ENCODE results near the gene TBC1D14. TPM values are rescaled to one million over a fixed set of nuclear protein-coding genes. Genes with fewer than 3 reads are reported as not detected.

TBC1D14 gene
- total RNA-seq, 2 experiments from 2014 or later, result 38.4 to 44.1 TPM

- Histone ChIP-seq H3K4me1 (ENCODE audit: insufficient read depth, low read length, poor library complexity, severe bottlenecking) (peaks cover 37% of the 10 kb centered on the region), H3K4me3 (ENCODE audit: low read depth, low read length, poor library complexity, severe bottlenecking) (peak overlapping the region; percentile 99), H3K36me3 (ENCODE audit: insufficient read depth, low read length) (no peaks in the 10 kb centered on the region), H3K9me2 (ENCODE audit: insufficient read depth, low read length) (no peaks in the 10 kb centered on the region), H4K20me1 (ENCODE audit: insufficient read depth, low read length) (peaks cover 19% of the 10 kb centered on the region; the same call in 1 of the 2 replicates), H3K27ac (ENCODE audit: low read depth, low read length, poor library complexity, severe bottlenecking) (peak overlapping the region; percentile 55), H3K4me2 (ENCODE audit: low read length) (peak overlapping the region; percentile 81), H2AFZ (ENCODE audit: low read length) (0 out of 2 replicates have a peak overlapping the region, but pooled peaks have one; percentile 83), H3K9me3 (ENCODE audit: low read length) (no peaks in the 10 kb centered on the region), H3K79me2 (ENCODE audit: insufficient read depth, low read depth, low read length) (peaks cover 21% of the 10 kb centered on the region; the same call in 1 of the 2 replicates)
- no peak for DNase-seq (ENCODE audit: low spot score)
- TF ChIP-seq EZH2phosphoT487 (IDR thresholded peaks at IDR 0.05; ENCODE audit: borderline replicate concordance, low read depth, low read length), result no peak
- TF ChIP-seq, protein P1, sequence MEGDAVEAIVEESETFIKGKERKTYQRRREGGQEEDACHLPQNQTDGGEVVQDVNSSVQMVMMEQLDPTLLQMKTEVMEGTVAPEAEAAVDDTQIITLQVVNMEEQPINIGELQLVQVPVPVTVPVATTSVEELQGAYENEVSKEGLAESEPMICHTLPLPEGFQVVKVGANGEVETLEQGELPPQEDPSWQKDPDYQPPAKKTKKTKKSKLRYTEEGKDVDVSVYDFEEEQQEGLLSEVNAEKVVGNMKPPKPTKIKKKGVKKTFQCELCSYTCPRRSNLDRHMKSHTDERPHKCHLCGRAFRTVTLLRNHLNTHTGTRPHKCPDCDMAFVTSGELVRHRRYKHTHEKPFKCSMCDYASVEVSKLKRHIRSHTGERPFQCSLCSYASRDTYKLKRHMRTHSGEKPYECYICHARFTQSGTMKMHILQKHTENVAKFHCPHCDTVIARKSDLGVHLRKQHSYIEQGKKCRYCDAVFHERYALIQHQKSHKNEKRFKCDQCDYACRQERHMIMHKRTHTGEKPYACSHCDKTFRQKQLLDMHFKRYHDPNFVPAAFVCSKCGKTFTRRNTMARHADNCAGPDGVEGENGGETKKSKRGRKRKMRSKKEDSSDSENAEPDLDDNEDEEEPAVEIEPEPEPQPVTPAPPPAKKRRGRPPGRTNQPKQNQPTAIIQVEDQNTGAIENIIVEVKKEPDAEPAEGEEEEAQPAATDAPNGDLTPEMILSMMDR (conservative IDR thresholded peaks at IDR 0.05; ENCODE audit: low read length), result no peak
- intact Hi-C loops (cut with micrococcal nuclease; ENCODE audit: unreplicated experiment), result loop anchor here (1.0 kb wide), 1 partner anchor 23 kb away; no protein-coding TSS in a partner anchor
- POLR2A ChIA-PET, result interaction anchor here (0.6 to 2.0 kb wide), 6 partner anchors 13 to 145 kb away, joined by 3 to 9 read pairs (median 5); partner anchors contain the start of gene GRPEL1
- CTCF ChIA-PET (ENCODE audit: unreplicated experiment), result interaction anchor here (1.1 kb wide), 1 partner anchor 27 kb away, joined by 3 read pairs; no protein-coding TSS in a partner anchor
- BruUV-seq (replicated peaks), result no TSS peak
Observed at GRCh38 chr4:7044137-7044930, 134.7 kb downstream of the TBC1D14 start.

DNA sequence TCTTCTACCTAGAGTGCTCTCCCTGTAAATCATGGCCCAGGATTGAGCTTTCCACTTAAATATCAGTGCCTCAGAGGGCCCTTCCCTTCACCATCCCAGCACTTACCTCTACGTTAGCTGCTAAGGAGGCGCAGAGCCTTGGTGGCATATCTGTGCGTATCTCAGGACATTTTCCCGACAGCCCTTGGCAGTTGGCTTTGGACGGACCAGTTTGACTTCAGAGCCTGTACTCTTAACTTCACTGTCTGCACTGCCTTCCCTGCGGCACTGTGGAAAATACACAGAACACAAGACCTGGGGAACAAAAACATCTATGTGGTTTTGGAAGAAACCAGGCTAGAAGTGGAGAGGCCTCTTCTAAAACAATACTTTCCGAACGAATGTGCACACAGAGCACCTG lies 135.9 kb downstream of the TBC1D14 start:
- POLR2A ChIA-PET, result interaction anchor here (1.1 to 2.0 kb wide), 3 partner anchors 18 to 75 kb away, joined by 4 to 9 read pairs (median 7); partner anchors contain the start of gene GRPEL1

More for the DNA sequence above, 135.9 kb downstream of the TBC1D14 start:
- peak overlapping the region; percentile 99 for H3K4me3 ChIP-seq (ENCODE audit: low read depth, low read length, poor library complexity, severe bottlenecking)
- peak overlapping the region; percentile 81 for H3K4me2 ChIP-seq (ENCODE audit: low read length)
- no peak for DNase-seq (ENCODE audit: low spot score)
- no peaks in the 10 kb centered on the region for H3K9me2 ChIP-seq (ENCODE audit: insufficient read depth, low read length)
- H3K9me3 ChIP-seq (ENCODE audit: low read length), result no peaks in the 10 kb centered on the region
- CTCF ChIA-PET (ENCODE audit: unreplicated experiment), result no interaction called here
- BruUV-seq (replicated peaks), result TSS peak; percentile 62
- H2AFZ ChIP-seq (ENCODE audit: low read length), result no peak overlapping the region
- H3K27ac ChIP-seq (ENCODE audit: low read depth, low read length, poor library complexity, severe bottlenecking), result no peak overlapping the region
- H3K36me3 ChIP-seq (ENCODE audit: insufficient read depth, low read length), result no peaks in the 10 kb centered on the region
- H4K20me1 ChIP-seq (ENCODE audit: insufficient read depth, low read length), result peaks cover 19% of the 10 kb centered on the region; the same call in 1 of the 2 replicates
- peaks cover 21% of the 10 kb centered on the region; the same call in 1 of the 2 replicates for H3K79me2 ChIP-seq (ENCODE audit: insufficient read depth, low read depth, low read length)
- intact Hi-C loops (cut with micrococcal nuclease; ENCODE audit: unreplicated experiment), result no loop called here
- H3K4me1 ChIP-seq (ENCODE audit: insufficient read depth, low read length, poor library complexity, severe bottlenecking), result peaks cover 37% of the 10 kb centered on the region
- TF ChIP-seq, protein P1 (conservative IDR thresholded peaks at IDR 0.05; ENCODE audit: low read length), result no peak
- TF ChIP-seq EZH2phosphoT487 (IDR thresholded peaks at IDR 0.05; ENCODE audit: borderline replicate concordance, low read depth, low read length), result no peak
